ENCODE results near the gene RAB20.

Gene RAB20

GRCh38 chr13:110554227-110554836 lies 7.2 kb downstream of the RAB20 start:
- no peak overlapping the region for H3K27ac ChIP-seq (ENCODE audit: low read depth, low read length, severe bottlenecking)
- H3K4me1 ChIP-seq (ENCODE audit: control insufficient read depth, insufficient read depth, low read length, poor library complexity, severe bottlenecking): peaks cover 9% of the 10 kb centered on the region
- 91 to 97% methylated on average over 3 to 4 of the region's 8 CpGs for WGBS, 2 experiments (ENCODE audit: insufficient coverage in 2 of 2)
- H3K36me3 ChIP-seq (ENCODE audit: control insufficient read depth, insufficient read depth, low read length): no peaks in the 10 kb centered on the region
- H3K4me3 ChIP-seq (ENCODE audit: extremely low read depth, insufficient read depth, low read length, poor library complexity, severe bottlenecking): no peak overlapping the region
- H3K9me3 ChIP-seq (ENCODE audit: control insufficient read depth, low read length): no peaks in the 10 kb centered on the region

GRCh38 chr13:110553417-110553816 lies 8.1 kb downstream of the RAB20 start:
- Histone ChIP-seq H3K27ac (ENCODE audit: low read depth, low read length, severe bottlenecking) (no peak overlapping the region), H3K9me3 (ENCODE audit: control insufficient read depth, low read length) (no peaks in the 10 kb centered on the region), H3K36me3 (ENCODE audit: control insufficient read depth, insufficient read depth, low read length) (no peaks in the 10 kb centered on the region), H3K4me1 (ENCODE audit: control insufficient read depth, insufficient read depth, low read length, poor library complexity, severe bottlenecking) (peaks cover 9% of the 10 kb centered on the region), H3K4me3 (ENCODE audit: extremely low read depth, insufficient read depth, low read length, poor library complexity, severe bottlenecking) (no peak overlapping the region)
- WGBS, 2 experiments (ENCODE audit: insufficient coverage in 2 of 2): 77 to 100% methylated on average over 2 to 4 of the region's 4 CpGs

- Histone ChIP-seq H3K9me3 (ENCODE audit: control insufficient read depth, low read length) (no peaks in the 10 kb centered on the region), H3K36me3 (ENCODE audit: control insufficient read depth, insufficient read depth, low read length) (no peaks in the 10 kb centered on the region), H3K27ac (ENCODE audit: low read depth, low read length, severe bottlenecking) (no peak overlapping the region), H3K4me3 (ENCODE audit: extremely low read depth, insufficient read depth, low read length, poor library complexity, severe bottlenecking) (no peak overlapping the region), H3K4me1 (ENCODE audit: control insufficient read depth, insufficient read depth, low read length, poor library complexity, severe bottlenecking) (peaks cover 9% of the 10 kb centered on the region)
- 97 to 98% methylated on average over 9 of the region's 9 CpGs for WGBS, 2 experiments (ENCODE audit: insufficient coverage in 2 of 2)
Observed at GRCh38 chr13:110552767-110553166, 8.8 kb downstream of the RAB20 start.

GRCh38 chr13:110551284-110551683 lies 10.2 kb downstream of the RAB20 start:
- no peaks in the 10 kb centered on the region for H3K9me3 ChIP-seq (ENCODE audit: control insufficient read depth, low read length)

GRCh38 chr13:110549795-110550160 lies 11.7 kb downstream of the RAB20 start:
- 94 to 97% methylated on average over 10 to 11 of the region's 11 CpGs for WGBS, 2 experiments (ENCODE audit: insufficient coverage in 2 of 2)
- Histone ChIP-seq H3K36me3 (ENCODE audit: control insufficient read depth, insufficient read depth, low read length) (no peaks in the 10 kb centered on the region), H3K4me3 (ENCODE audit: extremely low read depth, insufficient read depth, low read length, poor library complexity, severe bottlenecking) (no peak overlapping the region), H3K9me3 (ENCODE audit: control insufficient read depth, low read length) (peaks cover 1% of the 10 kb centered on the region), H3K27ac (ENCODE audit: low read depth, low read length, severe bottlenecking) (no peak overlapping the region), H3K4me1 (ENCODE audit: control insufficient read depth, insufficient read depth, low read length, poor library complexity, severe bottlenecking) (peaks cover 9% of the 10 kb centered on the region)

More at GRCh38 chr13:110551284-110551683, 10.2 kb downstream of the RAB20 start:
- Histone ChIP-seq H3K4me1 (ENCODE audit: control insufficient read depth, insufficient read depth, low read length, poor library complexity, severe bottlenecking) (peaks cover 9% of the 10 kb centered on the region), H3K27ac (ENCODE audit: low read depth, low read length, severe bottlenecking) (no peak overlapping the region), H3K4me3 (ENCODE audit: extremely low read depth, insufficient read depth, low read length, poor library complexity, severe bottlenecking) (no peak overlapping the region), H3K36me3 (ENCODE audit: control insufficient read depth, insufficient read depth, low read length) (no peaks in the 10 kb centered on the region)
- WGBS, 2 experiments (ENCODE audit: insufficient coverage in 2 of 2): 93 to 95% methylated on average over 11 of the region's 11 CpGs

GRCh38 chr13:110548891-110549794 lies 12.4 kb downstream of the RAB20 start:
- H3K4me3 ChIP-seq (ENCODE audit: extremely low read depth, insufficient read depth, low read length, poor library complexity, severe bottlenecking): no peak overlapping the region

GRCh38 chr13:110546926-110547325 lies 14.6 kb downstream of the RAB20 start:
- no peak overlapping the region for H3K4me3 ChIP-seq (ENCODE audit: extremely low read depth, insufficient read depth, low read length, poor library complexity, severe bottlenecking)
- no peak overlapping the region for H3K27ac ChIP-seq (ENCODE audit: low read depth, low read length, severe bottlenecking)
- peaks cover 8% of the 10 kb centered on the region for H3K9me3 ChIP-seq (ENCODE audit: control insufficient read depth, low read length)
- H3K36me3 ChIP-seq (ENCODE audit: control insufficient read depth, insufficient read depth, low read length): no peaks in the 10 kb centered on the region
- 92 to 95% methylated on average over 12 to 14 of the region's 14 CpGs for WGBS, 2 experiments (ENCODE audit: insufficient coverage in 2 of 2)
- H3K4me1 ChIP-seq (ENCODE audit: control insufficient read depth, insufficient read depth, low read length, poor library complexity, severe bottlenecking): peaks cover 10% of the 10 kb centered on the region

More at GRCh38 chr13:110548891-110549794, 12.4 kb downstream of the RAB20 start:
- WGBS, 2 experiments (ENCODE audit: insufficient coverage in 2 of 2): 76 to 83% methylated on average over 3 of the region's 7 CpGs
- Histone ChIP-seq H3K36me3 (ENCODE audit: control insufficient read depth, insufficient read depth, low read length) (no peaks in the 10 kb centered on the region), H3K4me1 (ENCODE audit: control insufficient read depth, insufficient read depth, low read length, poor library complexity, severe bottlenecking) (peaks cover 9% of the 10 kb centered on the region), H3K9me3 (ENCODE audit: control insufficient read depth, low read length) (peaks cover 6% of the 10 kb centered on the region), H3K27ac (ENCODE audit: low read depth, low read length, severe bottlenecking) (no peak overlapping the region)

- Histone ChIP-seq H3K27ac (ENCODE audit: low read depth, low read length, severe bottlenecking) (no peak overlapping the region), H3K36me3 (ENCODE audit: control insufficient read depth, insufficient read depth, low read length) (no peaks in the 10 kb centered on the region), H3K4me1 (ENCODE audit: control insufficient read depth, insufficient read depth, low read length, poor library complexity, severe bottlenecking) (peaks cover 15% of the 10 kb centered on the region), H3K9me3 (ENCODE audit: control insufficient read depth, low read length) (peaks cover 8% of the 10 kb centered on the region), H3K4me3 (ENCODE audit: extremely low read depth, insufficient read depth, low read length, poor library complexity, severe bottlenecking) (no peak overlapping the region)
- WGBS, 2 experiments (ENCODE audit: insufficient coverage in 2 of 2): 89 to 91% methylated on average over 4 of the region's 4 CpGs
Observed at GRCh38 chr13:110546378-110546777, 15.1 kb downstream of the RAB20 start.

GRCh38 chr13:110542169-110542796 lies 19.2 kb downstream of the RAB20 start:
- no peak overlapping the region for H3K4me3 ChIP-seq (ENCODE audit: extremely low read depth, insufficient read depth, low read length, poor library complexity, severe bottlenecking)
- no peaks in the 10 kb centered on the region for H3K36me3 ChIP-seq (ENCODE audit: control insufficient read depth, insufficient read depth, low read length)
- WGBS, 2 experiments (ENCODE audit: insufficient coverage in 2 of 2): 95 to 98% methylated on average over 6 of the region's 6 CpGs
- no peak overlapping the region for H3K27ac ChIP-seq (ENCODE audit: low read depth, low read length, severe bottlenecking)
- peaks cover 14% of the 10 kb centered on the region for H3K4me1 ChIP-seq (ENCODE audit: control insufficient read depth, insufficient read depth, low read length, poor library complexity, severe bottlenecking)
- peaks cover 8% of the 10 kb centered on the region for H3K9me3 ChIP-seq (ENCODE audit: control insufficient read depth, low read length)

GRCh38 chr13:110541526-110541920 lies 20.0 kb downstream of the RAB20 start:
- H3K4me3 ChIP-seq (ENCODE audit: extremely low read depth, insufficient read depth, low read length, poor library complexity, severe bottlenecking): no peak overlapping the region
- no peaks in the 10 kb centered on the region for H3K36me3 ChIP-seq (ENCODE audit: control insufficient read depth, insufficient read depth, low read length)
- peaks cover 14% of the 10 kb centered on the region for H3K4me1 ChIP-seq (ENCODE audit: control insufficient read depth, insufficient read depth, low read length, poor library complexity, severe bottlenecking)
- WGBS, 2 experiments (ENCODE audit: insufficient coverage in 2 of 2): 89 to 90% methylated on average over 2 to 4 of the region's 4 CpGs
- peaks cover 8% of the 10 kb centered on the region for H3K9me3 ChIP-seq (ENCODE audit: control insufficient read depth, low read length)
- H3K27ac ChIP-seq (ENCODE audit: low read depth, low read length, severe bottlenecking): peak overlapping the region; percentile 73

Measured in mesodermal cell (in vitro differentiated cells).